Esophagus muscularis mucosa (tissue), 4 donors: ENCODE measurements around the gene SLC22A17. TPM values are rescaled to one million over a fixed set of nuclear protein-coding genes. Genes with fewer than 3 reads are reported as not detected.
A peak's percentile ranks its signal among the peaks of the same experiment; 100 is the strongest.
"Not testable (repeated sequence)": the region's sequence is repeated elsewhere in the genome, so short reads cannot be mapped to it uniquely, and the experiment has no call there.

Experiments
- DNase-seq: peaks from one replicate; pipeline ENCODE4 v3.0.0-alpha.2; 2017; ENCODE audit errors: extremely low spot score
- H3K27ac ChIP-seq, 4 donors: fragments of 200-600 bp; sonication (generic); replicated peaks in 1 of 4; 1 replicate in 3 of 4; 2 replicates in 1 of 4; pipeline ENCODE4 v1.5.1; 2016 to 2019; ENCODE audit warnings: mild to moderate bottlenecking in 1 of 4
- H3K27me3 ChIP-seq, 4 donors: fragments of 200-600 bp; sonication (generic); one replicate each; pipeline versions ENCODE4 v1.5.1 to v1.6.0; 2016 to 2019
- H3K36me3 ChIP-seq, 4 donors: fragments of 200-600 bp; sonication (generic); one replicate each; pipeline ENCODE4 v1.5.1; 2016 to 2019
- H3K4me1 ChIP-seq, 4 donors: fragments of 200-600 bp; sonication (generic); one replicate each; pipeline ENCODE4 v1.5.1; 2016 to 2019
- H3K4me3 ChIP-seq, 4 donors: fragments of 200-600 bp; sonication (generic); 1 replicate in 2 of 4; 2 replicates in 2 of 4; pipeline ENCODE4 v1.5.1; 2016 to 2019; ENCODE audit warnings: mild to moderate bottlenecking in 4 of 4, moderate library complexity in 1 of 4
- H3K9me3 ChIP-seq, 4 donors: fragments of 200-600 bp; sonication (generic); 1 replicate in 3 of 4; 2 replicates in 1 of 4; pipeline ENCODE4 v1.5.1; 2016 to 2019
- CTCF ChIP-seq, 3 experiments: fragments of 200-600 bp in 2 of 3; fragments of 450-650 bp in 1 of 3; sonication (generic) in 2 of 3; IDR thresholded peaks; one replicate each; pipeline ENCODE4 v1.5.1; 2017 to 2019; ENCODE audit warnings: antibody characterized with exemption in 3 of 3, mild to moderate bottlenecking in 2 of 3, moderate library complexity in 1 of 3
- EP300 ChIP-seq: sonication (generic); formaldehyde crosslinking; IDR thresholded peaks from one replicate; pipeline ENCODE4 v1.6.1; 2017; ENCODE audit warnings: antibody characterized with exemption
- POLR2A ChIP-seq: fragments of 450-650 bp; IDR thresholded peaks from one replicate; pipeline ENCODE4 v1.6.1; 2017; ENCODE audit warnings: antibody characterized with exemption, moderate library complexity, mild to moderate bottlenecking, low read depth
- POLR2AphosphoS5 ChIP-seq, 2 donors: sonication (generic); formaldehyde crosslinking; IDR thresholded peaks; one replicate each; pipeline ENCODE4 v1.6.1; 2017; ENCODE audit warnings: antibody characterized with exemption in 2 of 2
- WGBS: methylation state at CpG from one replicate; pipeline ENCODE4 v1.1.5; 2018; 5-methylcytosine and 5-hydroxymethylcytosine counted together
- intact Hi-C: fragments of 100-400 bp; cut with DNase I; formaldehyde crosslinking; loops from one replicate; pipeline ENCODE4 v1.15.1; 2023
- total RNA-seq, 4 donors: library from RNA; depleted of rRNA; stranded (reverse); fragments of >200 nt; gene quantifications; one replicate each; pipeline versions ENCODE4 v1.1.0 to v1.2.1, GENCODE V29; 2016

Gene SLC22A17
- total RNA-seq, 4 donors from 2014 or later = 12.5 to 36.9 (median 24.9) TPM

DNA sequence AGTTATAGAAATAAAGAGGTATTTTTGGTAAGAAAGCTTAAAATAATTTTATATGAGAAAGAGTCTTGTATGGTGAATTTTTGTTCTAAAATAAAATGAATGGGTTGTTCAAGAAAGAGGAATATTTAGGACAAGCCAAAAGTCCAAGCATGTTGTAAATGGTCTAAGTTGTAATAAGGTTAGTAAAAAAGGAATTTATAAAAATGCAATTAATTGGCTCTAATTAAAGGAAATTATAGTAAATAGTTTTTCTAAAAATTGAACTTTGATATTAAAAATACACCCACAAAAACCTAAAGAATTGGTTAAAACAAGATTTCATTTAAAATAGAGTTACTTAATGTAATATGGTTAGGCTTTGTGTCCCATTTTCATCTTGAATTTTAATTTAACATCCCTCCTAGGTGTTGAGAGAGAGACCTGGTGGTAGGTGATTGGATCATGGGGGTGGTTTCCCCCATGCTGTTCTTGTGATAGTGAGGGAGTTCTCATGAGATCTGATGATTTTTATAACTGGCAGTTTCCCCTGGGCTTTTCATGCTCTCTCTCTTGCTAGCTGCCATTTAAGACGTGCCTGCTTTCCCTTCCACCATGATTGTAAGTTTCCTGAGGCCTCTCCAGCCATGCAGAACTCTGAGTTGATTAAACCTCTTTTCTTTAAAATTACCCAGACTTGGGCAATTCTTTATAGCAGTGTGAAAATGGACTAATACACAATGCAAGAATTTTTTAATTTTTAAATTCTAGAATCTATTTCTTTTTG, 13.0 kb downstream of the SLC22A17 start:
- no peak for DNase-seq
- no peak overlapping the region for H3K4me3 ChIP-seq
- no peak overlapping the region for H3K27ac ChIP-seq
- H3K9me3 ChIP-seq = no peaks in the 10 kb centered on the region
- H3K36me3 ChIP-seq = no peaks in the 10 kb centered on the region
- TF ChIP-seq POLR2AphosphoS5 (IDR thresholded peaks at IDR 0.05) = no peak
- no peak for TF ChIP-seq CTCF (IDR thresholded peaks at IDR 0.05)
- no peak for TF ChIP-seq EP300
- no peak for TF ChIP-seq POLR2A
- intact Hi-C loops = no loop called here
- 86% methylated on average over 1 of the region's 1 CpG for WGBS
- no peaks in the 10 kb centered on the region for H3K27me3 ChIP-seq
- H3K4me1 ChIP-seq = no peaks in the 10 kb centered on the region

GRCh38 chr14:23335623-23336022, 17.1 kb downstream of the SLC22A17 start:
- H3K9me3 ChIP-seq = no peaks in the 10 kb centered on the region
- peaks cover 0 to 5% (median 0%) of the 10 kb centered on the region in 4 donors for H3K27me3 ChIP-seq
- no peak for DNase-seq
- H3K36me3 ChIP-seq = no peaks in the 10 kb centered on the region
- no peaks in the 10 kb centered on the region for H3K4me1 ChIP-seq
- WGBS = 90% methylated on average over 5 of the region's 5 CpGs
- intact Hi-C loops = no loop called here
- no peak overlapping the region for H3K27ac ChIP-seq
- TF ChIP-seq EP300 = no peak
- H3K4me3 ChIP-seq = no peak overlapping the region

- intact Hi-C loops = loop anchor here (1.0 to 5.0 kb wide), 2 partner anchors 52 to 139 kb away; partner anchors contain the start of gene NGDN
- WGBS = 50% methylated on average over 4 of the region's 4 CpGs
- peaks cover 5 to 15% (median 9%) of the 10 kb centered on the region in 4 donors for H3K4me1 ChIP-seq
- H3K36me3 ChIP-seq = peaks cover 16 to 32% (median 28%) of the 10 kb centered on the region in 4 donors
- DNase-seq = no peak
- no peak overlapping the region for H3K27ac ChIP-seq
- no peaks in the 10 kb centered on the region for H3K9me3 ChIP-seq
- H3K27me3 ChIP-seq = no peaks in the 10 kb centered on the region
- TF ChIP-seq CTCF (IDR thresholded peaks at IDR 0.05) (peak; percentile 83 to 85 (median 84)), POLR2AphosphoS5 (IDR thresholded peaks at IDR 0.05) (no peak)
- H3K4me3 ChIP-seq = no peak overlapping the region
Measured at GRCh38 chr14:23327947-23328744, 24.5 kb downstream of the SLC22A17 start.

DNA sequence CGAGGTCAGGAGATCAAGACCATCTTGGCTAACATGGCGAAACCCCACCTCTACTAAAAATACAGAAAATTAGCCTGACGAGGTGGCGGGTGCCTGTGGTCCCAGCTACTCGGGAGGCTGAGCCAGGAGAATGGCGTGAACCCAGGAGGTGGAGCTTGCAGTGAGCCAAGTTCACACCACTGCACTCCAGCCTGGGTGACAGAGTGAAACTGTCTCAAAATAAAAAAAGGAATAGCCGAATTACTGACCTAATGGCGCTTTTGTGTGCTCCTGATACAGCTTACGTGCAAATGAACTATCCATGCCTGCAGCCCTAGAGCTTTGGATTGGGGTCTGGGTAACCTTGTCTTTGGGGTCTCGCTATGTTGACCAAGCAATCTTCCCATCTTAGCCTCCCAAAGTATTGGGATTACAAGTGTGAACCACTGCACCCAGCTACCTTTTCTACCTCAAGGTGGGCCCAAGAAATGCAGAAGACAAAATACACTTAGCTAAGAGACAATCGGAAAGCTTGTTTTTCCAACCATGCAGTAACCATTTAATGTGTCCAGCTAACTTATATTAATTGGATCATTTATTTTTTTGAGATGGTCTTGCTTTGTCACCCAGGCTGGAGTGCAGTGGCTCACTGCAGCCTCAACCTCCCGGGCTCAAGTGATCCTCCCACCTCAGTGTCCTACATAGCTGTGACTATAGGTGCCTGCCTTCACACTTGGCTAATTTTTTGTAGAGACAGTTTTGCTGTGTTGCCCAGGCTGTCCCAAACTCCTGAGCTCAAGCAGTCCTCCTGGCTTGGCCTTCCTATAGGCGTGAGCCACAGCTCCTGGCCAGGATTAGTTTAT, 26.0 kb downstream of the SLC22A17 start:
- no peak for TF ChIP-seq POLR2AphosphoS5 (IDR thresholded peaks at IDR 0.05)
- TF ChIP-seq EP300 = no peak
- no peak for TF ChIP-seq CTCF (IDR thresholded peaks at IDR 0.05)
- no peak for TF ChIP-seq POLR2A
- WGBS = 81% methylated on average over 13 of the region's 13 CpGs
- H3K4me3 ChIP-seq = no peak overlapping the region
- peaks cover 16 to 38% (median 32%) of the 10 kb centered on the region in 4 donors for H3K36me3 ChIP-seq
- H3K27ac ChIP-seq = no peak overlapping the region
- no peaks in the 10 kb centered on the region for H3K27me3 ChIP-seq
- no peaks in the 10 kb centered on the region for H3K9me3 ChIP-seq
- intact Hi-C loops = loop anchor here (1.0 to 5.0 kb wide), 2 partner anchors 54 to 141 kb away; partner anchors contain the start of gene NGDN
- DNase-seq = no peak
- peaks cover 16 to 29% (median 20%) of the 10 kb centered on the region in 4 donors for H3K4me1 ChIP-seq

DNA sequence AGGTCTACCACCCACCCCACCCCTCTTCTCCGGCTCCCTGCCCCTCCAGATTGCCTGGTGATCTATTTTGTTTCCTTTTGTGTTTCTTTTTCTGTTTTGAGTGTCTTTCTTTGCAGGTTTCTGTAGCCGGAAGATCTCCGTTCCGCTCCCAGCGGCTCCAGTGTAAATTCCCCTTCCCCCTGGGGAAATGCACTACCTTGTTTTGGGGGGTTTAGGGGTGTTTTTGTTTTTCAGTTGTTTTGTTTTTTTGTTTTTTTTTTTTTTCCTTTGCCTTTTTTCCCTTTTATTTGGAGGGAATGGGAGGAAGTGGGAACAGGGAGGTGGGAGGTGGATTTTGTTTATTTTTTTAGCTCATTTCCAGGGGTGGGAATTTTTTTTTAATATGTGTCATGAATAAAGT, 26.9 kb downstream of the SLC22A17 start:
- 93% methylated on average over 5 of the region's 5 CpGs for WGBS
- DNase-seq, H3K4me3 ChIP-seq, H3K27me3 ChIP-seq, H3K27ac ChIP-seq, H3K9me3 ChIP-seq: not testable (repeated sequence)
- peaks cover 16 to 29% (median 20%) of the 10 kb centered on the region in 4 donors for H3K4me1 ChIP-seq
- peaks cover 16 to 38% (median 32%) of the 10 kb centered on the region in 4 donors for H3K36me3 ChIP-seq
- intact Hi-C loops = loop anchor here (5.0 kb wide), 1 partner anchor 142 kb away; the partner anchor contains the start of gene NGDN
